HEK293T (cell line): ENCODE measurements around the gene TTLL4.

Source experiments
- CTCF ChIA-PET: fragments of 350-600 bp; formaldehyde crosslinking; extraction: SDS; loops from one replicate; lab custom pipeline; 2021; ENCODE audit warnings: antibody characterized with exemption, inconsistent platforms; lab: Yijun Ruan, JAX
- POLR2A ChIA-PET: fragments of 350-600 bp; formaldehyde crosslinking; extraction: SDS; loops from one replicate; lab custom pipeline; 2020; ENCODE audit warnings: antibody characterized with exemption, inconsistent platforms; lab: Yijun Ruan, JAX
- DNase-seq: peaks from one replicate; pipeline ENCODE4 v3.0.0; 2012; ENCODE audit warnings: mixed read lengths; ENCODE audit errors: extremely low spot score
- ARNT ChIP-seq: fragments of 450-650 bp; IDR thresholded peaks from 2 replicates; pipeline ENCODE4 v1.6.1; 2017; ENCODE audit warnings: mild to moderate bottlenecking
- BHLHE40 ChIP-seq: fragments of 450-650 bp; IDR thresholded peaks from 2 replicates; pipeline ENCODE4 v1.6.1; 2016; ENCODE audit warnings: mild to moderate bottlenecking, moderate library complexity, borderline replicate concordance
- CTBP1 ChIP-seq: fragments of 450-650 bp; IDR thresholded peaks from 2 replicates; pipeline ENCODE4 v1.6.1; 2016; ENCODE audit warnings: borderline replicate concordance
- ELF4 ChIP-seq: fragments of 450-650 bp; IDR thresholded peaks from 2 replicates; pipeline ENCODE4 v1.6.1; 2017; ENCODE audit warnings: antibody characterized with exemption
- FOXA1 ChIP-seq: fragments of 450-650 bp; IDR thresholded peaks from 2 replicates; pipeline ENCODE4 v1.6.1; 2016; ENCODE audit warnings: mild to moderate bottlenecking
- FOXK2 ChIP-seq: fragments of 450-650 bp; IDR thresholded peaks from 2 replicates; pipeline ENCODE4 v1.6.1; 2016; ENCODE audit warnings: mild to moderate bottlenecking
- FOXM1 ChIP-seq: fragments of 450-650 bp; IDR thresholded peaks from 2 replicates; pipeline ENCODE4 v1.6.1; 2017; ENCODE audit warnings: mild to moderate bottlenecking, borderline replicate concordance
- HDGF ChIP-seq: fragments of 450-650 bp; IDR thresholded peaks from 2 replicates; pipeline ENCODE4 v1.6.1; 2017; ENCODE audit warnings: antibody characterized with exemption, borderline replicate concordance
- L3MBTL2 ChIP-seq: fragments of 450-650 bp; conservative IDR thresholded peaks from 2 replicates; pipeline ENCODE4 v1.6.1; 2016; ENCODE audit warnings: mild to moderate bottlenecking
- LEF1 ChIP-seq: fragments of 450-650 bp; IDR thresholded peaks from 2 replicates; pipeline ENCODE4 v1.6.1; 2017; ENCODE audit warnings: mild to moderate bottlenecking, borderline replicate concordance
- NFRKB ChIP-seq: fragments of 450-650 bp; IDR thresholded peaks from 2 replicates; pipeline ENCODE4 v1.6.1; 2016; ENCODE audit warnings: mild to moderate bottlenecking, moderate library complexity
- SP1 ChIP-seq: fragments of 450-650 bp; IDR thresholded peaks from 2 replicates; pipeline ENCODE4 v1.6.1; 2017
- SUZ12 ChIP-seq: fragments of 450-650 bp; IDR thresholded peaks from 2 replicates; pipeline ENCODE4 v1.6.1; 2016; ENCODE audit warnings: mild to moderate bottlenecking
- TARDBP ChIP-seq: fragments of 450-650 bp; IDR thresholded peaks from 2 replicates; pipeline ENCODE4 v1.6.1; 2016
- ZNF384 ChIP-seq: fragments of 450-650 bp; IDR thresholded peaks from 2 replicates; pipeline ENCODE4 v1.6.1; 2016
- TF ChIP-seq, protein P1 (sequence below): fragments of 450-650 bp; IDR thresholded peaks from 2 replicates; pipeline ENCODE4 v1.6.1; 2016

TTLL4 gene, protein sequence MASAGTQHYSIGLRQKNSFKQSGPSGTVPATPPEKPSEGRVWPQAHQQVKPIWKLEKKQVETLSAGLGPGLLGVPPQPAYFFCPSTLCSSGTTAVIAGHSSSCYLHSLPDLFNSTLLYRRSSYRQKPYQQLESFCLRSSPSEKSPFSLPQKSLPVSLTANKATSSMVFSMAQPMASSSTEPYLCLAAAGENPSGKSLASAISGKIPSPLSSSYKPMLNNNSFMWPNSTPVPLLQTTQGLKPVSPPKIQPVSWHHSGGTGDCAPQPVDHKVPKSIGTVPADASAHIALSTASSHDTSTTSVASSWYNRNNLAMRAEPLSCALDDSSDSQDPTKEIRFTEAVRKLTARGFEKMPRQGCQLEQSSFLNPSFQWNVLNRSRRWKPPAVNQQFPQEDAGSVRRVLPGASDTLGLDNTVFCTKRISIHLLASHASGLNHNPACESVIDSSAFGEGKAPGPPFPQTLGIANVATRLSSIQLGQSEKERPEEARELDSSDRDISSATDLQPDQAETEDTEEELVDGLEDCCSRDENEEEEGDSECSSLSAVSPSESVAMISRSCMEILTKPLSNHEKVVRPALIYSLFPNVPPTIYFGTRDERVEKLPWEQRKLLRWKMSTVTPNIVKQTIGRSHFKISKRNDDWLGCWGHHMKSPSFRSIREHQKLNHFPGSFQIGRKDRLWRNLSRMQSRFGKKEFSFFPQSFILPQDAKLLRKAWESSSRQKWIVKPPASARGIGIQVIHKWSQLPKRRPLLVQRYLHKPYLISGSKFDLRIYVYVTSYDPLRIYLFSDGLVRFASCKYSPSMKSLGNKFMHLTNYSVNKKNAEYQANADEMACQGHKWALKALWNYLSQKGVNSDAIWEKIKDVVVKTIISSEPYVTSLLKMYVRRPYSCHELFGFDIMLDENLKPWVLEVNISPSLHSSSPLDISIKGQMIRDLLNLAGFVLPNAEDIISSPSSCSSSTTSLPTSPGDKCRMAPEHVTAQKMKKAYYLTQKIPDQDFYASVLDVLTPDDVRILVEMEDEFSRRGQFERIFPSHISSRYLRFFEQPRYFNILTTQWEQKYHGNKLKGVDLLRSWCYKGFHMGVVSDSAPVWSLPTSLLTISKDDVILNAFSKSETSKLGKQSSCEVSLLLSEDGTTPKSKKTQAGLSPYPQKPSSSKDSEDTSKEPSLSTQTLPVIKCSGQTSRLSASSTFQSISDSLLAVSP

DNA sequence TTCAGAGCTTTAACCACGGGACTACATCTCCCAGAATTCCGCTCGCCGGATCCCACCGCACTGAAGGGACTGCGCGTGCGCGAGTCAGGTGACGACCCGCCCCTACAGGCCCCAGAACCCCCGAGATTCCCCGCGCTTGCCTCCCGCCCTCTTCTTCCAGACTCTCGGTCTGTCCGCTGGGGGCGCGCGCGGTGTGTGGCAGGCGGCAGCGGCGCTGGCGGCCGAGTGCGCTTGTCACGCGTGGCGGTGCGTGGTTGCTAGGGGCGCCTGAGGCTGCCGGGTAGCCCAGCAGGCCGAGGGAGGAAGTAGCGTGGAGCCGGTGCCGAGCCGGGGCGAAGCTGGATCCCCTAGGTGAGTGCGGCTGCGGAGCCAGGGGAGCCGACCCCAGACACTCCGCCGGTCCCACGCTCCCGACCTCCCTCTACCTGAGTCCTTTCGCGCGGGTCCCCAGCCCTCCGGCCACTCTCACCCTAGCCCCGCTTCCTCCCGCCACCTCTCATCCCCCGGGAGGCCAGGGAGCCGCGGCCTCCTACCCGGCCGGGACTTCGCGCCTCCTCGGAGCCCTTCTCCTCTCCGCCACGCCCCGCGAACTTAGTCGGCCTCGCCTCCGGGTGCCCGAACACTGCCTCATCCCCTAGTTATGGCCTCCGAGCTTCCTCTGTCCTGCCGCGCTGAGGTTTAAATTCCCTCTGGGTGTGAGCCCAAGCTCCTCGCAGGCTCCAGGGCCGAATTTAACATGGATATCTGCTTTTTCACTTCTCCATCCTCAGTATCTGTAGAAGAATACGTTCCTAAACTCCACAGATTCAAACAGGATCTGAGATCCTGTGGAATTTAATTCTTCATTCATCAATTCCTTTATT is at the start of gene TTLL4:
Gene TTLL4, plus strand, starts transcription at position 149 of the 863 bp plus-strand sequence. CDS start 26,842 bp downstream, outside the sequence.
- ChIA-PET POLR2A (interaction anchor here (0.5 to 1.3 kb wide), 7 partner anchors 9 to 105 kb away, joined by 3 to 11 read pairs (median 4); partner anchors contain the start of genes BCS1L and ZNF142), CTCF (interaction anchor here (0.6 to 2.3 kb wide), 12 partner anchors 8 to 239 kb away, joined by 3 to 12 read pairs (median 4); partner anchors contain the start of genes BCS1L and ZNF142)
- TF ChIP-seq NFRKB (no peak), ARNT (no peak), BHLHE40 (no peak), L3MBTL2 (peak; percentile 78), TARDBP (peak; percentile 97)
- DNase-seq, result peak; percentile 99

DNA sequence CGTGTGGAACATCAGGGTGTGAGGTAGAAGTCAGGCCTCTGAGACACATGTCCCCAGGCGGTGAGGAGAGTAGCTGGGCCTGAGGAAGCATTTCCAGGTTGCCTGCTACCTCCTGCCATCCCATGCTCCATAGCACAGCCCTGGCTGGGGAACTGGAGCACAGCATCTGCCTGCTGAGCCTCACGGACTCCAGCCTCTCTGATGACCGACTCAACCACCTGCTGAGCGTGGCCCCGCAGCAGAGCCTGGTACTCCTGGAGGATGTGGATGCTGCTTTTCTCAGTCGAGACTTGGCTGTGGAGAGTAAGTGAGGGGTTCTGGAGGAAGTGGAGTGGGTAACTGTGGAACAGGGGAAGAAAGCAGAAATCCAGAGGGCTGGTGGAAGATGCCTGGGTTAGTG is 48.3 kb upstream of the TTLL4 start:
- ChIA-PET CTCF (no interaction called here), POLR2A (interaction anchor here (1.3 kb wide), 1 partner anchor 7 kb away, joined by 3 read pairs; no protein-coding TSS in a partner anchor)
- DNase-seq, result no peak
- TF ChIP-seq LEF1 (no peak), L3MBTL2 (no peak), FOXK2 (no peak), ARNT (no peak)

DNA sequence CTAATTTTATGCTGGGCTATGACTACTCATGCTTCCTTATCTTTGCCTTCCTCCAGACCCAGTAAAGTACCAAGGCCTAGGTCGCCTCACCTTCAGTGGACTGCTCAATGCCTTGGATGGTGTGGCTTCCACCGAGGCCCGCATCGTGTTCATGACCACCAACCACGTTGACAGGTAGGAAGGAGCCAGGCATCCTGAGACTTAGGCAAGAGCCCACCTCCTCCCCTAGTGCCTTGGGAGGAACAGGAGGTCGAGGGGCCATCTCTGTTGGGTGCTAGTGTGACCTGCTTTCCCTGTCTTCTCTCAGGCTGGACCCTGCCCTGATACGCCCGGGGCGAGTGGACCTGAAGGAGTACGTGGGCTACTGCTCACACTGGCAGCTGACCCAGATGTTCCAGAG is 47.8 kb upstream of the TTLL4 start:
- TF ChIP-seq FOXA1 (no peak), LEF1 (no peak), HDGF (no peak), ZNF384 (no peak), NFRKB (no peak), ELF4 (no peak), CTBP1 (no peak), SUZ12 (no peak)
- CTCF ChIA-PET, result no interaction called here
- POLR2A ChIA-PET, result interaction anchor here (1.0 kb wide), 1 partner anchor 9 kb away, joined by 5 read pairs; the partner anchor contains the start of genes RNF25 and STK36
- no peak for DNase-seq

DNA sequence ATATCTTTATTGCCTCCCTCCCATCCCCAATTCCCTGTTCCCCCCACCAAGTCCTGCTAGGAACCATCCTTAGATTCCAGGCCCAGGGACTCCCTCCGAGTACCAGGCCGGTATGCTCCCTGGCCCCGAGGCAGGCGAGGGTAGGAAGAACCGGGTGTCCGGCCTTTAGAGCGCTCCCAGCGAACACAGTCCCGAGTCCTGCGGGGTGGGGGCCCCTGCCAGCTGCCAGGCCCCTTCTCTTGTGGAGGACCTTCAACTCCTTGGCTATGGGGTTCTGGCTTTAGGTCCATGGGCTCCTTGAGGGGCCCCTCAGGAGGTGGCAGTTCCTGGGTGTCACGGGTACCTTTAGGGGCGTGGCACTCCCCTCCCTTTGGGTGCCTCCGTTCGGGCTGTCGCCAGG is 46.7 kb upstream of the TTLL4 start:
- ChIA-PET POLR2A (no interaction called here), CTCF (no interaction called here)
- TF ChIP-seq FOXA1, result no peak
- TF ChIP-seq TARDBP, result no peak
- TF ChIP-seq, protein P1, sequence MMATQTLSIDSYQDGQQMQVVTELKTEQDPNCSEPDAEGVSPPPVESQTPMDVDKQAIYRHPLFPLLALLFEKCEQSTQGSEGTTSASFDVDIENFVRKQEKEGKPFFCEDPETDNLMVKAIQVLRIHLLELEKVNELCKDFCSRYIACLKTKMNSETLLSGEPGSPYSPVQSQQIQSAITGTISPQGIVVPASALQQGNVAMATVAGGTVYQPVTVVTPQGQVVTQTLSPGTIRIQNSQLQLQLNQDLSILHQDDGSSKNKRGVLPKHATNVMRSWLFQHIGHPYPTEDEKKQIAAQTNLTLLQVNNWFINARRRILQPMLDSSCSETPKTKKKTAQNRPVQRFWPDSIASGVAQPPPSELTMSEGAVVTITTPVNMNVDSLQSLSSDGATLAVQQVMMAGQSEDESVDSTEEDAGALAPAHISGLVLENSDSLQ, result no peak
- TF ChIP-seq ZNF384, result no peak
- TF ChIP-seq SUZ12, result no peak
- no peak for TF ChIP-seq BHLHE40
- no peak for TF ChIP-seq LEF1
- TF ChIP-seq NFRKB, result no peak
- no peak for TF ChIP-seq FOXK2
- no peak for TF ChIP-seq L3MBTL2
- TF ChIP-seq FOXM1, result no peak
- no peak for TF ChIP-seq ELF4
- no peak for TF ChIP-seq HDGF
- no peak for TF ChIP-seq CTBP1
- DNase-seq, result no peak

DNA sequence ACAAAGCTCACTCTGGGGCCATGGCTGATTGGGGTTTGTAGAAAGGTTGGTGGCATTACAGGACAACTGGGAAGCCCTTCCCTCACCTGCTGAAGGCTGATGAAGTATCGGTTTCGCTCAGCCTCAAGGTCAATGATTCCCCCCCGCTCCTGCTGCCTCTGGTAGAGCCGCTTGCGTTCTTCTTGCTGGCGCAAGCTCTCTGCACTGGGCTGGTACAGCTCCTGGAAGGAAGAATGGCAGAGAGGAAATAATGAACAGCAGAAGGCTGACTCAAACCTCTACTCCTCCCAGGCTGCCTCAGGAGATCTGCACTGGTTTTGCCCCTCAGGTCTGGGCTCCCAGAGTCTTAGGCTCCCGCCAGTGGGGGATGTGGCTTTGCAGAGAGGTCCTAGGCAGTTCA is 46.0 kb upstream of the TTLL4 start:
- no peak for DNase-seq
- no peak for TF ChIP-seq NFRKB
- no peak for TF ChIP-seq FOXM1
- no peak for TF ChIP-seq ZNF384
- TF ChIP-seq FOXA1, result no peak
- TF ChIP-seq CTBP1, result no peak
- TF ChIP-seq L3MBTL2, result no peak
- TF ChIP-seq ELF4, result no peak
- no peak for TF ChIP-seq BHLHE40
- TF ChIP-seq SP1, result no peak
- TF ChIP-seq, protein P1, result no peak
- TF ChIP-seq FOXK2, result no peak
- TF ChIP-seq TARDBP, result no peak
- TF ChIP-seq SUZ12, result no peak
- TF ChIP-seq HDGF, result no peak
- POLR2A ChIA-PET, result no interaction called here
- CTCF ChIA-PET, result no interaction called here
